ENCODE data around the gene ENTREP3.

ENTREP3 gene

DNA sequence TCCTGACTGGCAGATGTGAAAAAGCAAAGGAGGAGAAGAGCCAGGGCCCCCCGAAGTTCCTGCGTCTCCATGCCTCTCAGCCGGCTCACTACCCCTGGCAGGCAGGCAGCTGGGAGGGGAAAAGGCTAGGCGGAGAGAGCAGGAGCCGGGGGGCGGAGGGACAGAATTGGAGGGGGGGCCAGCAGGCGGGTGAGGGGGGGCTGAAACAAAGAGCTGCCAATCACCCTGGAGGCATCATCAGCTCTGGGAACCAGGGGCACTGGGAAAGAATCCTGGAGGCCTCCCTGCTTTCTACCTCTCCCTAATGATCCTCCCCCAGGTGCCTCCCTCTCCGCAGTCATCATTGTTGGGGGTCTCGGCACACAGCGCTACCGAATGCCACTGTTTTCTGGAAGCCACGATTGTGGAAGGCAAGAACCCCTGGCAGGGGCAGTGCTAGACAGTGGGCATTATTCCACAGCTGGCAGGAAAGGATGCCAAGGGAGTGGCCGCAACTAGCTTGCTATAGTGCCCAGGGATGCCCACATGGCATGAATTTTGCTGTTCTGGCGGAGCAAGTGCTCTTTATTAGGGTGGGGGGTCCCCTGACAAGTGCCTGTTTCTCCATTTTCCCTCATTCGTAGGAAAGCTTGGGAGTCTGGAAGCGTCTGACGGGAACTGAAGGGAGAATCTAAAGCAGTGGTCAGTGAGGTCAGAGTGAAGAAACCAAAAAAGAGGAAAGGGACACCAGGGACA, 47.3 kb downstream of the ENTREP3 start, which contains the start of gene THBS3:
THBS3 (minus strand) TSS at position 92 of the 735 bp plus-strand sequence; CDS start at position 71, 21 bp downstream.
- H3K9me3 ChIP-seq (ENCODE audit: control insufficient read depth in 2 of 2, low read length in 2 of 2), result no peaks in the 10 kb centered on the region
- peak within 1 kb of the TSS; percentile 76 to 95 for H3K4me3 ChIP-seq (ENCODE audit: low read length in 2 of 2)
- peaks cover 52% of the 10 kb centered on the region for H3K4me1 ChIP-seq (ENCODE audit: control insufficient read depth, insufficient read depth, low read length)

DNA sequence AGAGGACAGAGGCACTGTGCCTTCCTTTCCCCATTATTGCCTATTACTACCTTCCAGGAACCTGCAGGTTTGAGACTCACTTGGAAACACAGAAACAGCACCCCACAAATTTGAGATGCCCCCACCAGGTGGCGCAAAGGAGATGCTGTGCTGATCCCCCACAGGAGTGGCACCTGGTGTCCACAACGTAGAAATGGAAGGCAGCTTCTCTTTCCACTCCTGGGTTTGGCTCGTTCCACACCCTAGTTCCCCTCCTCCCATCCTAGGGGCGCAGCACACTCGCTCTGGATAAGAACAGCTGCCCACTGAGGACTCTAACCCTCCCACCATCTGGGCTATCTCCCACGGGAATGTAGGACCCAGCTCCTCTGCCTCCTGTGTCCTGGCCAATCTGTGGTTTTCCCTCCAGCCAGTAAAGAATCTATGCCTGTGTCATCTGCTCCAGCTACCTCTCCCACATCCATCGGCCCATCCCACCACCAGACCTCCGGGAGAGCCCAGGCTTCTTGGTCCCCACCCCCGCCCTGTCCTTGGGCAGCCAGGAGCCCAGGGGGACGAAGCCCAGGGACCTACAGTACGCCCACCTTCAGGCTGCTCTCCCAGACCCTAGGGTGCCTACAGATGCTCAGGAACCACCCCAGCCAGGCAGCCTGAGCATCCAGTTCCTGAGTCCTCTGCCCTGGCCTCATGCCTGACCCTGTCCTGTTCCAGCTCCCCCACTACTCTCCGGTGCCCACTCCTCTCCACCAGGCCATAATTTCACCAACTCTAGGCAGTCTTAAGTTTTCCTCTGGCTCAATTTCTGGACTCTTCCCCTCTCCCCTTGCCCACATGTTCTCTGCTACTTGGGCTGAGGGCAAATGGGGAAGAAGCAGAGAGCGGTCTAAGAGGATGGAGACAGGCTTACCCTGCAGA, 48.1 kb downstream of the ENTREP3 start:
- peaks cover 52% of the 10 kb centered on the region for H3K4me1 ChIP-seq (ENCODE audit: control insufficient read depth, insufficient read depth, low read length)
- peak overlapping the region; percentile 99 for H3K27ac ChIP-seq (ENCODE audit: low read length)
- no peaks in the 10 kb centered on the region for H3K27me3 ChIP-seq (ENCODE audit: control insufficient read depth in 1 of 2, insufficient read depth in 2 of 2, low read length in 2 of 2)
- no peaks in the 10 kb centered on the region for H3K9me3 ChIP-seq (ENCODE audit: control insufficient read depth in 2 of 2, low read length in 2 of 2)
- H3K36me3 ChIP-seq (ENCODE audit: control insufficient read depth in 2 of 2, insufficient read depth in 2 of 2, low read length in 2 of 2), result peaks cover 17 to 24% of the 10 kb centered on the region in 2 donors
- peak overlapping the region; percentile 76 to 94 for H3K9ac ChIP-seq (ENCODE audit: low read length in 2 of 2)
- peak overlapping the region; percentile 68 to 95 for H3K4me3 ChIP-seq (ENCODE audit: low read length in 2 of 2)

More for the DNA sequence above, 47.3 kb downstream of the ENTREP3 start, which contains the start of gene THBS3:
- H3K27me3 ChIP-seq (ENCODE audit: control insufficient read depth in 1 of 2, insufficient read depth in 2 of 2, low read length in 2 of 2), result no peaks in the 10 kb centered on the region
- peaks cover 14 to 17% of the 10 kb centered on the region in 2 donors for H3K36me3 ChIP-seq (ENCODE audit: control insufficient read depth in 2 of 2, insufficient read depth in 2 of 2, low read length in 2 of 2)
- H3K27ac ChIP-seq (ENCODE audit: low read length), result peak within 1 kb of the TSS; percentile 99
- H3K9ac ChIP-seq (ENCODE audit: low read length in 2 of 2), result peak within 1 kb of the TSS; percentile 94 to 96

DNA sequence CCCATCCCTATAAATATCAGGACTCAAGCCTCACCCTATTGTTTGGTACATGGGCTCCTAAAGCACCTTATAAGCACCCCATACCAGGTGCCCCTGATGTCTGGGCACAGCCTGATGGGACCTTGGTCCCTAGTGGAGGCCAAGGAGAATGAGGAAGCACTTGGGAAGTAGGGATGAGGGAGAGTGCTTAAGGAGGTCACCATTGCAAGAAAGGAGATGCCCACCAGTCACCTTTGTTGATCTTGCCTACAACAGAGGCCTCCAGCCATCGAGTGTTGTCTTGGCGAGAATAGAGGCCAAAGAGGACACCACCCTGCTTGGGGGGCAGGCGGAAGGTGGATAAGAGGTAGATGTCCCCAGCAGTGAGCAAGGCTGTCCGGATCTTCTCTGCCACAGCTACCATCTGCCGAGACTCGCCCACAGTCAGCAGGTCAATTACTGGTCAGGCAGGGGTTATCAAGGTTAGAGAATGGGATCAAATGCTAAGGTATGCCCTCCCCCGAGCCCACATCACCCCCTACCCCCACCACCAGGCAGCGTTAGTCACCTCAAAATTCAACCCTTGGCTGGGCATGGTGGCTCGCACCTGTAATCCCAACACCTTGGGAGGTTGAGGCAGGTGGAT, 49.2 kb downstream of the ENTREP3 start:
- H3K4me3 ChIP-seq (ENCODE audit: low read length in 2 of 2), result no peak overlapping the region
- H3K9ac ChIP-seq (ENCODE audit: low read length in 2 of 2), result peak overlapping the region; percentile 36 to 51
- H3K27ac ChIP-seq (ENCODE audit: low read length), result peak overlapping the region; percentile 99
- no peaks in the 10 kb centered on the region for H3K9me3 ChIP-seq (ENCODE audit: control insufficient read depth in 2 of 2, low read length in 2 of 2)
- peaks cover 25 to 33% of the 10 kb centered on the region in 2 donors for H3K36me3 ChIP-seq (ENCODE audit: control insufficient read depth in 2 of 2, insufficient read depth in 2 of 2, low read length in 2 of 2)
- H3K27me3 ChIP-seq (ENCODE audit: control insufficient read depth in 1 of 2, insufficient read depth in 2 of 2, low read length in 2 of 2), result no peaks in the 10 kb centered on the region
- H3K4me1 ChIP-seq (ENCODE audit: control insufficient read depth, insufficient read depth, low read length), result peaks cover 50% of the 10 kb centered on the region

DNA sequence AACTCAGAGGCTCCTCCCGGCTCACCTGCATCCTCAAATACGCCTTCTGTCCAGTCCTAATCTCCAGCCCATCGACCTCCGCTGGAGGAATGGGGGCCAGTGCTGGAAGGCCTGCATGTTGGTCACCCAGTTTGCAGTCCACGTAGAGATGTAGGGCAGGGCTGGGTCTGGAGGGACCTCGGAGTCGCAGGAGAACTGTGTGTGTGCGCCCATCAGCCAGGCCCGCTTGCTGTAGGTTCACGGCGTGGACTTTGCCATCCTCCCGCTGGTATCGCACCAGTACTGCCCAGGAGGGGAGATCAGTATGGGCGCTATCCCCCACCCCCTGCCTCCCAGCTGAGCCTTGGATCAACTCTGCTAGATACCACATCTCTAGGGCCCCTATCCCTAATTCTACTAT, 50.2 kb downstream of the ENTREP3 start:
- Histone ChIP-seq H3K36me3 (ENCODE audit: control insufficient read depth in 2 of 2, insufficient read depth in 2 of 2, low read length in 2 of 2) (peaks cover 35 to 36% of the 10 kb centered on the region in 2 donors), H3K9ac (ENCODE audit: low read length in 2 of 2) (no peak overlapping the region), H3K9me3 (ENCODE audit: control insufficient read depth in 2 of 2, low read length in 2 of 2) (no peaks in the 10 kb centered on the region), H3K4me1 (ENCODE audit: control insufficient read depth, insufficient read depth, low read length) (peaks cover 43% of the 10 kb centered on the region), H3K4me3 (ENCODE audit: low read length in 2 of 2) (no peak overlapping the region), H3K27me3 (ENCODE audit: control insufficient read depth in 1 of 2, insufficient read depth in 2 of 2, low read length in 2 of 2) (no peaks in the 10 kb centered on the region), H3K27ac (ENCODE audit: low read length) (no peak overlapping the region)

DNA sequence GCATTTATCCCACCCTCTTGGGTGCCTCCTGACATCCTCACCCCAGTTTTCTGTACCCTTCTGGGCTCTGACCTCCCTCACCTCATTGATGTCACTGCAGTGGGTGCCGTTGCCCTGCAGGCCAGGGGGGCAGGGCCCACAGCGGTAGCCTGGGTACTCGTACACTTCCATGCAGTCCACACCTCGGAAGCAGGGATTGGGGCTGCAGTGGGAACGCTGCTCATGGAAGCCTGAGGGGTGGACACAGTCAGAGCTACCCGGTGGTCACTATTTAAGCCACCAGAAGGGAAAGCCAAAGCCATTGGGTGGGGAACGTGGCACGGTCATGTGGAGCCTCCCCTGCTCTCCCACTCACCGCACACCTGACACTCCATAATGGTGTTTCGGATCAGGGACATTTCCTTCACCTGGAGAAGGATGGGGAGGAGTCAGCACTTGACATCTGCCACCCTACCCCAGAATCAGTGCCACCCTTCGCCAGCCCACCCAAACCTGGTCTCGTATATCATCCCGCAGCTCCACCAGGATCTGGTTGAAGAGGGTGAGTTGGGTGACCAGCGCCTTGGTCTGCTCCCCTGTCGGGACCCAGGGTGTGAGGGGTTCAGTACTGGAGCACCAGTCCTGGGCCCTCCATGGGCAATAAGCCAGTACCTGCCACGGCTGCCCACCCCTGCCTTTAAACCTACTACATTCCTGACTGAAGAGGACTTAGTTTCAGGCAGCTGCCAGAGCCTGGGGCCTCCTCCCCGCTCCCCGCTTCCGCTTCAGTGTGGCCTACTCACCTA, 52.4 kb downstream of the ENTREP3 start:
- peaks cover 27% of the 10 kb centered on the region for H3K4me1 ChIP-seq (ENCODE audit: control insufficient read depth, insufficient read depth, low read length)
- peaks cover 47% of the 10 kb centered on the region in 2 donors for H3K36me3 ChIP-seq (ENCODE audit: control insufficient read depth in 2 of 2, insufficient read depth in 2 of 2, low read length in 2 of 2)

DNA sequence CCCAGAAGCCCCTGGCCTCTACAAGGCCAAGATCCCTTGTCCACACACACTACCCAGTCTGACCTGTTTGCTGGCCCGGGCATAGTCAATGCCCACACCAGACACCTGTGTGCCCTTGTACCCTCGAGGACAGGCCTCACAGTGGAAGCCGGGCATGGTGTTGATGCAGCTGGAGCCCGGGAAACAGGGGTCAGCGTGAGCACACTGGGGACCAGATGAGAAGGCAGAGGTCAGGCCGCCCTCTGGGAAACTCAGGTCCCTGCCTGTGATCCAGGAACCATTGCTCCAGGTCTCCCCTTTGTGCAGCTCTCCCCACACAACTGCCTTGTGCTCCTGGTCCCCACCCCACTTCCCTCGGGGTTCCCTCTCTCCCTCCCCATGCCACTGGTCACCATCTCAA, 53.1 kb downstream of the ENTREP3 start:
- Histone ChIP-seq H3K27me3 (ENCODE audit: control insufficient read depth in 1 of 2, insufficient read depth in 2 of 2, low read length in 2 of 2) (no peaks in the 10 kb centered on the region), H3K27ac (ENCODE audit: low read length) (no peak overlapping the region), H3K9me3 (ENCODE audit: control insufficient read depth in 2 of 2, low read length in 2 of 2) (no peaks in the 10 kb centered on the region), H3K36me3 (ENCODE audit: control insufficient read depth in 2 of 2, insufficient read depth in 2 of 2, low read length in 2 of 2) (peaks cover 54% of the 10 kb centered on the region in 2 donors), H3K4me1 (ENCODE audit: control insufficient read depth, insufficient read depth, low read length) (peaks cover 20% of the 10 kb centered on the region), H3K9ac (ENCODE audit: low read length in 2 of 2) (no peak overlapping the region), H3K4me3 (ENCODE audit: low read length in 2 of 2) (no peak overlapping the region)

More for the DNA sequence above, 52.4 kb downstream of the ENTREP3 start:
- Histone ChIP-seq H3K27ac (ENCODE audit: low read length) (peak overlapping the region; percentile 18), H3K9ac (ENCODE audit: low read length in 2 of 2) (no peak overlapping the region), H3K4me3 (ENCODE audit: low read length in 2 of 2) (no peak overlapping the region), H3K9me3 (ENCODE audit: control insufficient read depth in 2 of 2, low read length in 2 of 2) (no peaks in the 10 kb centered on the region), H3K27me3 (ENCODE audit: control insufficient read depth in 1 of 2, insufficient read depth in 2 of 2, low read length in 2 of 2) (no peaks in the 10 kb centered on the region)

DNA sequence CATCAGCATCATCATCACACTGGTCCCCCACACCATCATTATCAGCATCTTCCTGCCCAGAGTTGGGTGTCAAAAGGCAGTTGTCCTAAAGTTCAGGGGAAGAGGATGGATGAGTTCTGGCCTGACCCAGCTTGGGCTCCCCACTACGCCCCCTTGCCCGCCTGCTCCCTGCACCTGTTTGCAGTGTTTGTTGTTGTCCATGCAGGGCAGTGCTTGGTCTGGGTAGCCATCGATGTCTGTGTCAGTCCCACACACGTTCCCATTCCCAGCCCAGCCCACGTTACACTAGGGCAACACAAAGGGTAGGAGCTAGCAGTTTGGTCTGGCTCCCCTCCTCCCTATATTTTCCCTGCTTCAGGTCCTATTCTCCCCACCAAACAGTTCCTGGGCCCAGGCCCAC, 54.4 kb downstream of the ENTREP3 start:
- Histone ChIP-seq H3K4me3 (ENCODE audit: low read length in 2 of 2) (no peak overlapping the region), H3K36me3 (ENCODE audit: control insufficient read depth in 2 of 2, insufficient read depth in 2 of 2, low read length in 2 of 2) (peaks cover 58 to 60% of the 10 kb centered on the region in 2 donors), H3K9ac (ENCODE audit: low read length in 2 of 2) (peak overlapping the region in 1 of 2 donors; percentile 42), H3K27ac (ENCODE audit: low read length) (no peak overlapping the region), H3K4me1 (ENCODE audit: control insufficient read depth, insufficient read depth, low read length) (peaks cover 17% of the 10 kb centered on the region), H3K27me3 (ENCODE audit: control insufficient read depth in 1 of 2, insufficient read depth in 2 of 2, low read length in 2 of 2) (no peaks in the 10 kb centered on the region), H3K9me3 (ENCODE audit: control insufficient read depth in 2 of 2, low read length in 2 of 2) (no peaks in the 10 kb centered on the region)

DNA sequence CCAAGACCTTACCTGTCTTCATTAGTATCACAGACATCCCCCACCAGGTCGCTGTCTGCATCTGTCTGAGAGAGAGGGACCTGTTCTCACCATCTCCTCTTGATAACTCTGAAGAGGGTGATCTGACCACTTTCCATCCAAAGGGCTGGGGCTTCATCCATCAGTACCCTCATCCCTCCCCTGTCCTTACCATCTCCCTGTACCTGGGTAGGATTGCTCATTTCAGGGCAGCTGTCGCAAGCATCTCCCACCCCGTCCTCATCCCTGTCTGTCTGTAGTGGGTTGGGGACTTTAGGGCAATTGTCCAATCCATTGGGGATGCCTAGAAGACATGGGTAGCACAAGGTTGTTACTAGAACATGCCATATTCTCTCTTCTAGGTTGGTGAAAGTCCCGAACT, 55.5 kb downstream of the ENTREP3 start:
- Histone ChIP-seq H3K9ac (ENCODE audit: low read length in 2 of 2) (peak overlapping the region in 1 of 2 donors; percentile 17), H3K27ac (ENCODE audit: low read length) (no peak overlapping the region), H3K36me3 (ENCODE audit: control insufficient read depth in 2 of 2, insufficient read depth in 2 of 2, low read length in 2 of 2) (peaks cover 52 to 55% of the 10 kb centered on the region in 2 donors), H3K9me3 (ENCODE audit: control insufficient read depth in 2 of 2, low read length in 2 of 2) (no peaks in the 10 kb centered on the region), H3K4me3 (ENCODE audit: low read length in 2 of 2) (no peak overlapping the region), H3K4me1 (ENCODE audit: control insufficient read depth, insufficient read depth, low read length) (peaks cover 15% of the 10 kb centered on the region), H3K27me3 (ENCODE audit: control insufficient read depth in 1 of 2, insufficient read depth in 2 of 2, low read length in 2 of 2) (no peaks in the 10 kb centered on the region)

DNA sequence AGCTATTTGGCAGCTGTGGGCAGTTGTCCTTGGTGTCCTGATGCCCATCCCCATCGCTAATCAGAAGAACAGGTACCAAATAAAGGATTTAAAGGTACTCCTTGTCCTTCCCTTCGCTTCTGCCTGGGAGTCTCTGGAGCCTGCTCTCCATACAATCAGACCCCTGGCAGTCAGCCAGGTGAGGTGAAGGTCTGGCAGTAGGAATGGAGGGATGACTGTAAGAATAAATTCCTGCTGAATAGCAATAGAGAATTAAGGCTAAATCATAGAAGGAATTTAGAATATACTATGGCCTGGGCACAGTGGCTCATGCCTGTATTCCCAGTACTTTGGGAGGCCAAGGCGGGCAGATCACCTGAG, 56.8 kb downstream of the ENTREP3 start:
- no peak overlapping the region for H3K9ac ChIP-seq (ENCODE audit: low read length in 2 of 2)
- peaks cover 25% of the 10 kb centered on the region for H3K4me1 ChIP-seq (ENCODE audit: control insufficient read depth, insufficient read depth, low read length)
- H3K27me3 ChIP-seq (ENCODE audit: control insufficient read depth in 1 of 2, insufficient read depth in 2 of 2, low read length in 2 of 2), result no peaks in the 10 kb centered on the region
- H3K4me3 ChIP-seq (ENCODE audit: low read length in 2 of 2), result no peak overlapping the region
- peaks cover 51 to 53% of the 10 kb centered on the region in 2 donors for H3K36me3 ChIP-seq (ENCODE audit: control insufficient read depth in 2 of 2, insufficient read depth in 2 of 2, low read length in 2 of 2)
- H3K27ac ChIP-seq (ENCODE audit: low read length), result no peak overlapping the region
- no peaks in the 10 kb centered on the region for H3K9me3 ChIP-seq (ENCODE audit: control insufficient read depth in 2 of 2, low read length in 2 of 2)
